Fibroblast of lung (primary cell): ENCODE measurements around the gene TTC19. TPM values are rescaled to one million over a fixed set of nuclear protein-coding genes. Genes with fewer than 3 reads are reported as not detected.

ENCODE experiments used
- DNase-seq, 2 donors: peaks; one replicate each; pipeline versions ENCODE4 v3.0.0 to v3.0.0-alpha.2; 2010; ENCODE audit warnings: low read depth in 2 of 2
- H2AFZ ChIP-seq: 2 replicates; pipeline ENCODE4 v1.5.1; 2012; ENCODE audit warnings: low read length, control low read depth, inconsistent platforms
- H3K27ac ChIP-seq: 2 replicates; pipeline ENCODE4 v1.5.1; 2011; ENCODE audit warnings: low read length, control low read depth; ENCODE audit not compliant: insufficient read depth
- H3K27me3 ChIP-seq: 2 replicates; pipeline ENCODE4 v1.5.1; 2011; ENCODE audit warnings: mild to moderate bottlenecking, low read length; ENCODE audit not compliant: control insufficient read depth, insufficient read depth
- H3K36me3 ChIP-seq: 2 replicates; pipeline ENCODE4 v1.5.1; 2011; ENCODE audit warnings: low read length; ENCODE audit not compliant: control insufficient read depth, insufficient read depth
- H3K4me1 ChIP-seq: 2 replicates; pipeline ENCODE4 v1.5.1; 2011; ENCODE audit warnings: low read length; ENCODE audit not compliant: control insufficient read depth, insufficient read depth; ENCODE audit errors: extremely low read depth
- H3K4me2 ChIP-seq: 2 replicates; pipeline ENCODE4 v1.5.1; 2011; ENCODE audit warnings: low read length, control low read depth; ENCODE audit not compliant: insufficient read depth; ENCODE audit errors: extremely low read depth
- H3K4me3 ChIP-seq, 4 experiments: fragments of 200-600 bp in 1 of 4; sonication (generic) in 1 of 4; replicated peaks in 1 of 4; 2 replicates each; pipeline ENCODE4 v1.5.1; 2011 to 2016; ENCODE audit warnings: low read length in 4 of 4, low read depth in 3 of 4, mild to moderate bottlenecking in 3 of 4, control low read depth in 2 of 4, inconsistent platforms in 1 of 4, mixed read lengths in 1 of 4; ENCODE audit not compliant: insufficient read depth in 1 of 4; ENCODE audit errors: control extremely low read depth in 1 of 4
- H3K79me2 ChIP-seq: 2 replicates; pipeline ENCODE4 v1.5.1; 2012; ENCODE audit warnings: mild to moderate bottlenecking, low read length, inconsistent platforms; ENCODE audit not compliant: control insufficient read depth, insufficient read depth
- H3K9ac ChIP-seq: 2 replicates; pipeline ENCODE4 v1.5.1; 2011; ENCODE audit warnings: mild to moderate bottlenecking, low read length, control low read depth; ENCODE audit not compliant: insufficient read depth
- H3K9me3 ChIP-seq: 2 replicates; pipeline ENCODE4 v1.5.1; 2012; ENCODE audit warnings: low read depth, low read length; ENCODE audit not compliant: control insufficient read depth, insufficient read depth
- H4K20me1 ChIP-seq: 2 replicates; pipeline ENCODE4 v1.5.1; 2011; ENCODE audit warnings: low read length; ENCODE audit not compliant: control insufficient read depth, insufficient read depth; ENCODE audit errors: extremely low read depth
- EZH2 ChIP-seq: IDR thresholded peaks from 2 replicates; pipeline ENCODE4 v1.5.1; 2012; ENCODE audit warnings: low read length, control low read depth, mild to moderate bottlenecking; ENCODE audit errors: missing control alignments
- polyA plus RNA-seq, 2 donors: library from polyadenylated mRNA; depleted of rRNA in 1 of 2; stranded (reverse) in 1 of 2; unstranded in 1 of 2; fragments of >200 nt; gene quantifications; 2 replicates each; pipeline ENCODE4 v1.2.1, GENCODE V29; 2011 to 2012; ENCODE audit warnings: missing spikeins in 1 of 2
- total RNA-seq: library from RNA; depleted of rRNA; stranded (reverse); fragments of >200 nt; gene quantifications from 2 replicates; pipeline ENCODE4 v1.2.1, GENCODE V29; 2014
- TF ChIP-seq, protein P1 (sequence below), 2 donors: IDR thresholded peaks in 1 of 2; conservative IDR thresholded peaks in 1 of 2; 1 replicate in 1 of 2; 2 replicates in 1 of 2; pipeline ENCODE4 v1.5.1; 2011 to 2012; ENCODE audit warnings: low read length in 2 of 2, control low read depth in 1 of 2, inconsistent platforms in 1 of 2, low read depth in 1 of 2, mild to moderate bottlenecking in 1 of 2

TTC19 gene
- total and polyA plus RNA-seq, 2 donors (not counting 1 experiment from before 2014, with no cell fraction given), result 4.2 to 23.0 TPM

DNA sequence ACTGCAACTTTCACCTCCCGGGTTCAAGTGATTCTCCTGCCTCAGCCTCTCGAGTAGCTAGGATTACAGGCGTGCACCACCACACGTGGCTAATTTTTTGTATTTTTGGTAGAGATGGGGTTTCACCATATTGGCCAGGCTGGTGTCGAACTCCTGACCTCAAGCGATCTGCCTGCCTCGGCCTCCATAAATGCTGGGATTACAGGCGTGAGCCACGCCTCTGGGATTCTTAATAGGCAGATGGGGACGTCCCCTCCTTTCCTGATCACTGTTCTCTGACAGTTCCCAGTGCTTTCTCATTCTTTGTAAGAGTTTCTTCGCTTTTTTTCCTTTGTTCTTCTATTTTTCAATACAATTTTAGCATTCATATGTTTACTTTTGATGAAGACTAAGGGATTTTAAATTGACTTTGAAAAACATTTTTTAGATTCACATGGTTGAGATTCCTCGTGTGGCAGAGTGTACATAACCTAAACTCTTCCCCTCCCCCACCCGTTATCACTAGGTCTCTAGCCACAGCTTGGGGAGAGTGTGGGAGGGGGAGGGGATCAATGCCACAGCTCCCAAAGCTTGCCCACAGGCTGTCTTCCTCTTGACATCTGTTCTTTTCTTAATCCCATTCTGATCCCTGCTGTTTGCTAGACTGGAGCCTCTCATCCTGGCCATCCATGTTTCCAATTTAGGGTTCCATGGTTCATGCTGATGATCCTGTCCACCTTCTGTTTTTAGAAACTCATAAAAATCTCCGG lies 43.7 kb upstream of the TTC19 start:
- H3K4me1 ChIP-seq, result peaks cover 9% of the 10 kb centered on the region
- no peaks in the 10 kb centered on the region for H3K79me2 ChIP-seq
- no peak overlapping the region for H2AFZ ChIP-seq
- no peak overlapping the region for H3K9ac ChIP-seq
- no peak overlapping the region for H3K4me2 ChIP-seq
- no peak overlapping the region for H3K4me3 ChIP-seq
- no peaks in the 10 kb centered on the region for H4K20me1 ChIP-seq
- no peak overlapping the region for H3K27ac ChIP-seq
- no peak for TF ChIP-seq EZH2
- TF ChIP-seq, protein P1, sequence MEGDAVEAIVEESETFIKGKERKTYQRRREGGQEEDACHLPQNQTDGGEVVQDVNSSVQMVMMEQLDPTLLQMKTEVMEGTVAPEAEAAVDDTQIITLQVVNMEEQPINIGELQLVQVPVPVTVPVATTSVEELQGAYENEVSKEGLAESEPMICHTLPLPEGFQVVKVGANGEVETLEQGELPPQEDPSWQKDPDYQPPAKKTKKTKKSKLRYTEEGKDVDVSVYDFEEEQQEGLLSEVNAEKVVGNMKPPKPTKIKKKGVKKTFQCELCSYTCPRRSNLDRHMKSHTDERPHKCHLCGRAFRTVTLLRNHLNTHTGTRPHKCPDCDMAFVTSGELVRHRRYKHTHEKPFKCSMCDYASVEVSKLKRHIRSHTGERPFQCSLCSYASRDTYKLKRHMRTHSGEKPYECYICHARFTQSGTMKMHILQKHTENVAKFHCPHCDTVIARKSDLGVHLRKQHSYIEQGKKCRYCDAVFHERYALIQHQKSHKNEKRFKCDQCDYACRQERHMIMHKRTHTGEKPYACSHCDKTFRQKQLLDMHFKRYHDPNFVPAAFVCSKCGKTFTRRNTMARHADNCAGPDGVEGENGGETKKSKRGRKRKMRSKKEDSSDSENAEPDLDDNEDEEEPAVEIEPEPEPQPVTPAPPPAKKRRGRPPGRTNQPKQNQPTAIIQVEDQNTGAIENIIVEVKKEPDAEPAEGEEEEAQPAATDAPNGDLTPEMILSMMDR (conservative IDR thresholded peaks at IDR 0.05 in 1 of 2, IDR thresholded peaks at IDR 0.05 in 1 of 2; ENCODE audit: low read depth in 1 of 2, low read length in 2 of 2), result no peak
- no peaks in the 10 kb centered on the region for H3K27me3 ChIP-seq
- no peak for DNase-seq
- H3K36me3 ChIP-seq, result no peaks in the 10 kb centered on the region
- no peaks in the 10 kb centered on the region for H3K9me3 ChIP-seq

DNA sequence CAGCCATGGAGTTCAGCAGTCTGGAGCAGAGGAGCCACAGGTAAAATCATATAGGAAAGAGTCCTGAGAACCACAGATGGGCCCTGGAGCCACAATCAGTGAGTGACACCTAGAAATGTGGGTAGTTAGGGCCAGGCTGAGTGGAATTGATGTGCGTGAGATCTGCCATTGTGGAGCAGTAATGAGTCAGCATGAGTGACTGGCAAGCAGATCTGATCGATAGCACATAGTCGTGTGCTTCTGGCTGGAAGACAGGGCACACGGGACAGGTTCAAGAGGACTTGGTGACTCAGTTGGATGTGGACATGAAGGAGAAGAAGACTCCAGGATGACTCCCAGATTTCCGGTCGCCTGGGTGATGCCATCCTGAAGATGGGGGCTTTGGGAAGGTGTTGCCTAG lies 42.4 kb upstream of the TTC19 start:
- no peak overlapping the region for H3K4me2 ChIP-seq
- H3K27me3 ChIP-seq, result no peaks in the 10 kb centered on the region
- no peaks in the 10 kb centered on the region for H3K9me3 ChIP-seq
- peak in 1 of 2 donors; percentile 51 for DNase-seq
- no peaks in the 10 kb centered on the region for H3K36me3 ChIP-seq
- no peak overlapping the region for H3K9ac ChIP-seq
- H3K27ac ChIP-seq, result no peak overlapping the region
- TF ChIP-seq EZH2, result no peak
- TF ChIP-seq, protein P1 (conservative IDR thresholded peaks at IDR 0.05 in 1 of 2, IDR thresholded peaks at IDR 0.05 in 1 of 2; ENCODE audit: low read depth in 1 of 2, low read length in 2 of 2), result no peak
- H2AFZ ChIP-seq, result no peak overlapping the region
- H3K79me2 ChIP-seq, result no peaks in the 10 kb centered on the region
- H3K4me3 ChIP-seq, result no peak overlapping the region
- H4K20me1 ChIP-seq, result no peaks in the 10 kb centered on the region
- H3K4me1 ChIP-seq, result peaks cover 9% of the 10 kb centered on the region

DNA sequence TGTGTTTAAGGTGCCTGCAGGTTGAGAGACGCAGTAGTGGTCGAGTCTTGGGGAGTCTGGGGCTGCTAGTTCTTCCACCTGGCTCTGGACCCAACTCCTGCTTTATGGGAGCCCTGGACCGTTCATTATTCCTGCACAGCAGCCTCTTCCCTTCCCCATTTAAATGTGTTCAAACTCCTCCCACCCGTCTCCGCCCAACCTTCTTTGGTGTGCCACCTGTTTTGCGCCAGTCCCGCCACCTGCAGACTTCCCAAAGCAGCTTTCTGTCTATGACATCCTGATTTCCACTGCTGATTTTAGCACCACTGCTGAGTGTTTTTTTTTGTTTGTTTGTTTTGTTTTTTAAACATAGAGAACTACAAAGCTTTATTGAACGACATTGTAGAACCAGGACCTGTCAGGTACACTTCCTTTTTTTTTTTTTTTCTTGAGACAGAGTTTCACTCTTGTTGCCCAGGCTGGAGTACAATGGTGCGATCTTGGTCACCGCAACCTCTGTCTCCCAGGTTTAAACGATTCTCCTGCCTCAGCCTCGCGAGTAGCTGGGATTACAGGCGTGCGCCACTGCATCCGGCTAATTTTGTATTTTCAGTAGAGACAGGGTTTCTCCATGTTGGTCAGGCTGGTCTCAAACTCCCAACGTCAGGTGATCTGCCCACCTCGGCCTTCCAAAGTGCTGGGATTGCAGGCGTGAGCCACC lies 41.9 kb upstream of the TTC19 start:
- Histone ChIP-seq H3K9me3 (no peaks in the 10 kb centered on the region), H3K9ac (no peak overlapping the region), H3K4me1 (peaks cover 9% of the 10 kb centered on the region), H3K36me3 (no peaks in the 10 kb centered on the region), H3K4me2 (no peak overlapping the region), H3K27ac (no peak overlapping the region), H3K79me2 (no peaks in the 10 kb centered on the region), H2AFZ (no peak overlapping the region), H3K4me3 (no peak overlapping the region), H3K27me3 (no peaks in the 10 kb centered on the region), H4K20me1 (no peaks in the 10 kb centered on the region)
- DNase-seq, result no peak
- TF ChIP-seq, protein P1 (conservative IDR thresholded peaks at IDR 0.05 in 1 of 2, IDR thresholded peaks at IDR 0.05 in 1 of 2; ENCODE audit: low read depth in 1 of 2, low read length in 2 of 2), result no peak
- no peak for TF ChIP-seq EZH2
